Measurements from ENCODE around the gene ITGA3.

DNA sequence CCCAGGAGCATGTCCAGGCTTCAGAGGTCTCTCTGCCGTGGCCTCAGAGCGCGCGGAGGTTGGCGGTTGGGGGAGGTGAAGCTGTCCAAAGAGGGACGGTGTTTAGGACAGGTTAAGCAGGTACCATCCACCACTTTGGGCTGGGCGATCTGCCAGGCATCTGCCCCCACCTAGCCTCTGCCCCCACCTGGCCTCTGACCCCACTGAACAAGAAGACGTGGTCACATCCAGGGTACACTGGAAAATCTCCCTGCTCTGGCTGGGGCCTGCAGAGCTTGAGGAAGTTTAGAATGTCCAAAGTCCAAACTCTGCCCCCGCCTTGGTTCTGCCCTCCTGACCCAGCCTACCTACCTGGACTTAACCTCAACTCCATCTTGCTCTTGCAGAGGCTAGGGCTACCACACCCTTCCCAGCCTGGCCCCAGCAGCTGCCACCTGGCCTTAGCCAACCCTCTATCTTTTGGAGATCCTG, 1.6 kb downstream of the ITGA3 start:
- TF ChIP-seq, protein P1, sequence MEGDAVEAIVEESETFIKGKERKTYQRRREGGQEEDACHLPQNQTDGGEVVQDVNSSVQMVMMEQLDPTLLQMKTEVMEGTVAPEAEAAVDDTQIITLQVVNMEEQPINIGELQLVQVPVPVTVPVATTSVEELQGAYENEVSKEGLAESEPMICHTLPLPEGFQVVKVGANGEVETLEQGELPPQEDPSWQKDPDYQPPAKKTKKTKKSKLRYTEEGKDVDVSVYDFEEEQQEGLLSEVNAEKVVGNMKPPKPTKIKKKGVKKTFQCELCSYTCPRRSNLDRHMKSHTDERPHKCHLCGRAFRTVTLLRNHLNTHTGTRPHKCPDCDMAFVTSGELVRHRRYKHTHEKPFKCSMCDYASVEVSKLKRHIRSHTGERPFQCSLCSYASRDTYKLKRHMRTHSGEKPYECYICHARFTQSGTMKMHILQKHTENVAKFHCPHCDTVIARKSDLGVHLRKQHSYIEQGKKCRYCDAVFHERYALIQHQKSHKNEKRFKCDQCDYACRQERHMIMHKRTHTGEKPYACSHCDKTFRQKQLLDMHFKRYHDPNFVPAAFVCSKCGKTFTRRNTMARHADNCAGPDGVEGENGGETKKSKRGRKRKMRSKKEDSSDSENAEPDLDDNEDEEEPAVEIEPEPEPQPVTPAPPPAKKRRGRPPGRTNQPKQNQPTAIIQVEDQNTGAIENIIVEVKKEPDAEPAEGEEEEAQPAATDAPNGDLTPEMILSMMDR (IDR thresholded peaks at IDR 0.05), result no peak
- TF ChIP-seq POLR2A (IDR thresholded peaks at IDR 0.05), result no peak
